AG09319 (cell line): ENCODE results near the gene CRYBA4.

Experiments used
- DNase-seq: peaks from one replicate; pipeline ENCODE4 v3.0.0-alpha.2; 2010; ENCODE audit warnings: low read depth; ENCODE audit errors: extremely low read depth
- CTCF ChIP-seq: IDR thresholded peaks from 2 replicates; pipeline ENCODE4 v1.5.1; 2011; ENCODE audit warnings: low read depth, mild to moderate bottlenecking, inconsistent platforms, low read length, moderate library complexity

CRYBA4 gene

GRCh38 chr22:26624803-26625202 lies 3.0 kb downstream of the CRYBA4 start:
- TF ChIP-seq CTCF = no peak
- DNase-seq = no peak

- DNase-seq = no peak
- no peak for TF ChIP-seq CTCF
These were observed 8.4 kb downstream of the CRYBA4 start for GRCh38 chr22:26629988-26630761.

GRCh38 chr22:26631282-26631681 lies 9.5 kb downstream of the CRYBA4 start:
- no peak for TF ChIP-seq CTCF
- DNase-seq = no peak

- no peak for TF ChIP-seq CTCF
- DNase-seq = no peak
These were observed 10.8 kb downstream of the CRYBA4 start for GRCh38 chr22:26632422-26633155.

GRCh38 chr22:26634189-26634588 lies 12.4 kb downstream of the CRYBA4 start:
- no peak for DNase-seq
- no peak for TF ChIP-seq CTCF

- TF ChIP-seq CTCF = no peak
- DNase-seq = no peak
These were observed 13.4 kb downstream of the CRYBA4 start for GRCh38 chr22:26635117-26635516.

- TF ChIP-seq CTCF = no peak
- no peak for DNase-seq
These were observed 14.5 kb downstream of the CRYBA4 start for GRCh38 chr22:26636296-26636695.
